Activated naive CD4-positive, alpha-beta T cell treated with anti-CD3 and anti-CD28 coated beads, Interleukin-2, amount 50 U/mL, for 24 hours (primary cell): ENCODE measurements around the gene NAV2.
A peak's percentile ranks its signal among the peaks of the same experiment; 100 is the strongest.

ENCODE experiments used
- H3K27ac Mint-ChIP-seq: one replicate; pipeline ENCODE4 v1.8.0; 2021; ENCODE audit warnings: mild to moderate bottlenecking, mixed read lengths
- H3K27me3 Mint-ChIP-seq: one replicate; pipeline ENCODE4 v1.8.0; 2021; ENCODE audit warnings: mixed read lengths
- H3K36me3 Mint-ChIP-seq: one replicate; pipeline ENCODE4 v1.8.0; 2021; ENCODE audit warnings: mixed read lengths
- H3K4me1 Mint-ChIP-seq: one replicate; pipeline ENCODE4 v1.8.0; 2021; ENCODE audit warnings: mixed read lengths
- H3K4me3 Mint-ChIP-seq: one replicate; pipeline ENCODE4 v1.8.0; 2021; ENCODE audit warnings: mild to moderate bottlenecking, mixed read lengths
- H3K9me3 Mint-ChIP-seq: one replicate; pipeline ENCODE4 v1.8.0; 2021; ENCODE audit warnings: mixed read lengths

The NAV2 gene

GRCh38 chr11:19813158-19813879 is 100.7 kb downstream of the NAV2 start:
- H3K36me3 Mint-ChIP-seq, result no peaks in the 10 kb centered on the region
- H3K9me3 Mint-ChIP-seq, result no peaks in the 10 kb centered on the region
- H3K4me1 Mint-ChIP-seq, result no peaks in the 10 kb centered on the region
- peaks cover 5% of the 10 kb centered on the region for H3K27me3 Mint-ChIP-seq
- no peak overlapping the region for H3K4me3 Mint-ChIP-seq
- H3K27ac Mint-ChIP-seq, result no peak overlapping the region

DNA sequence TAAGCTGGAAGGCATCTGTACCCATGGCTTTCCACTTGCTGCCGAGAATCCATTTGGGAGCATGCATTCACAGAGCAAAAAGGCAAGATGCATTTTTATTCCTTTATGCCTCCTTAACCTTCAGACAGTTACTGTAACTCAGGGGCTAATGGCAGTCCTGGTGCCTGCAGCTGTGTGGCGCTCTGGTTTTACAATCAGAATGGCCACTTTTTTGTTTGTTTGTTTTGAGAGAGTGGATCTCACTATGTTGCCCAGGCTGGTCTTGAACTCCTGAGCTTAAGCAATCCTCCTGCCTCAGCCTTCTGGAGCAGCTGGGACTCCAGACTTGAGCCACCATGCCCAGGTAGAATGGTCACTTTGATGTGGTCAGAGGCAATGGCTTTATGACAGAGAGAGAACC is 101.8 kb downstream of the NAV2 start:
- Mint-ChIP-seq H3K4me3 (no peak overlapping the region), H3K4me1 (no peaks in the 10 kb centered on the region), H3K27ac (no peak overlapping the region), H3K9me3 (no peaks in the 10 kb centered on the region), H3K36me3 (no peaks in the 10 kb centered on the region), H3K27me3 (peaks cover 9% of the 10 kb centered on the region)

GRCh38 chr11:19816040-19816439 is 103.4 kb downstream of the NAV2 start:
- no peaks in the 10 kb centered on the region for H3K36me3 Mint-ChIP-seq
- no peaks in the 10 kb centered on the region for H3K9me3 Mint-ChIP-seq
- no peak overlapping the region for H3K27ac Mint-ChIP-seq
- peaks cover 10% of the 10 kb centered on the region for H3K27me3 Mint-ChIP-seq
- no peaks in the 10 kb centered on the region for H3K4me1 Mint-ChIP-seq
- no peak overlapping the region for H3K4me3 Mint-ChIP-seq

DNA sequence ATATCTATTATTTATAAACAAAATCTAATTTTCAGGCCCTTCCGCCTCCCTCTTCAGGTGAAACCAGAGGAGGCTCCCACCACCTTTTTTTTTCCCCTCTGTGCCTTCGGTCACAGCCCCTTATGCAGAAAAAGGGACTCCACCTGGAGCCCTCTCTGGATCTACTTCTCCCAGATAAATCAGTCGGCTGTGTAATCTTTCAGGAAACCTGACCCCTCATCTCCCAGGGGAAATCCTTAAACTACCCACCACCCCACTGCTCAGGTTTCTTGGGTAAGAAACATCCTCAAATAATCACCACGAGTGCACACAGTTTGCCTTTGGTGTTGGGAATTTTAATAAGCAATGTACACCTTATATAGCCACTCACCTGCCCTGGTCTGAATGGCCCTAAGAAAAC is 104.2 kb downstream of the NAV2 start:
- no peaks in the 10 kb centered on the region for H3K4me1 Mint-ChIP-seq
- no peaks in the 10 kb centered on the region for H3K36me3 Mint-ChIP-seq
- peaks cover 9% of the 10 kb centered on the region for H3K27me3 Mint-ChIP-seq
- no peak overlapping the region for H3K4me3 Mint-ChIP-seq
- no peaks in the 10 kb centered on the region for H3K9me3 Mint-ChIP-seq
- H3K27ac Mint-ChIP-seq, result no peak overlapping the region

GRCh38 chr11:19817265-19817851 is 104.7 kb downstream of the NAV2 start:
- Mint-ChIP-seq H3K36me3 (no peaks in the 10 kb centered on the region), H3K4me3 (no peak overlapping the region), H3K27me3 (peaks cover 9% of the 10 kb centered on the region), H3K9me3 (no peaks in the 10 kb centered on the region), H3K4me1 (no peaks in the 10 kb centered on the region), H3K27ac (no peak overlapping the region)

DNA sequence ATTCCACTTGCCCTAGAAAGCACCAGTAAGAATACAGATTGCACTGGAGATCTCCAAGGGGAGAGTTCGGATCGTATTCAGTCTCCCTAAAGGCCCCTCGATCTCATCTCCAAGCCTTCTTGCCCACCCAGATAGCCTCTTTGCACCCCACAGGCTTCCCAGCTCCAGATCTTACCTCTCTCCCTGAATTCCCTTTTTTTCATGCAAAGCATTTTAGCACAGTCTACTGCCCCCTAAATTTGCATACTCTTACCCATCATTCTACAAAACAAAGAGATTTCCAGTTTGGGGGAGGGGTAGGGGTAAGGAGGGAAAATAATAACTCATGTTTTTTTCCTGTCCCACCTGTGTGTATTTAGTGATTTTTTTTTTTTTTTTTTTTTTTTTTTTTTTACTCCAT is 105.2 kb downstream of the NAV2 start:
- Mint-ChIP-seq H3K4me3 (no peak overlapping the region), H3K9me3 (no peaks in the 10 kb centered on the region), H3K4me1 (no peaks in the 10 kb centered on the region), H3K27me3 (peaks cover 9% of the 10 kb centered on the region), H3K27ac (no peak overlapping the region), H3K36me3 (no peaks in the 10 kb centered on the region)

- Mint-ChIP-seq H3K27ac (no peak overlapping the region), H3K4me1 (no peaks in the 10 kb centered on the region), H3K36me3 (no peaks in the 10 kb centered on the region), H3K27me3 (peaks cover 9% of the 10 kb centered on the region), H3K9me3 (no peaks in the 10 kb centered on the region), H3K4me3 (no peak overlapping the region)
Observed at GRCh38 chr11:19818619-19819018, 106.0 kb downstream of the NAV2 start.

- Mint-ChIP-seq H3K4me3 (no peak overlapping the region), H3K4me1 (no peaks in the 10 kb centered on the region), H3K27ac (no peak overlapping the region), H3K36me3 (no peaks in the 10 kb centered on the region), H3K27me3 (peaks cover 9% of the 10 kb centered on the region), H3K9me3 (no peaks in the 10 kb centered on the region)
Observed at GRCh38 chr11:19819148-19819547, 106.5 kb downstream of the NAV2 start.

DNA sequence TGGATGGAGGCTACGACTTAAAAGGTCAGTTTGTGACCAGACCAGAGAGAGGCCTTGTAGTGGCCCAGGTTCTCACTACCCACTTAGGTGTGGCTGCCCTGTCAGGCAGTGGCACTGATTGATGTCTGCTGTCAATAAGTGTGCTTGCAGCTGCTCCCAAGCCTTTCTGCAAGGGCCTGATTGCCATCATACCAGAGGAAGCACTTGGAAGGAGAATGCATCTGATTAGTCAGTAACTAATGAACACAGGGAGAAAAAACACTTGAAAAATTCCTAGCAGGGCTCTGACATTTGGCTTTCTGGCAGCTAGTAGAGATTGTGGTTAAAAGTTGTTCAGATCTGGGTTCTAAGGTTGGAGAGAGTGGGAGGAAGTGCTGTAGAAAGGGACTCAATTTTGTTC is 107.5 kb downstream of the NAV2 start:
- Mint-ChIP-seq H3K9me3 (no peaks in the 10 kb centered on the region), H3K4me1 (no peaks in the 10 kb centered on the region), H3K27me3 (peaks cover 9% of the 10 kb centered on the region), H3K36me3 (no peaks in the 10 kb centered on the region), H3K4me3 (no peak overlapping the region), H3K27ac (no peak overlapping the region)

- Mint-ChIP-seq H3K27me3 (peaks cover 9% of the 10 kb centered on the region), H3K27ac (no peak overlapping the region), H3K9me3 (no peaks in the 10 kb centered on the region), H3K4me1 (no peaks in the 10 kb centered on the region), H3K4me3 (no peak overlapping the region), H3K36me3 (no peaks in the 10 kb centered on the region)
Observed at GRCh38 chr11:19821412-19821875, 108.8 kb downstream of the NAV2 start.

DNA sequence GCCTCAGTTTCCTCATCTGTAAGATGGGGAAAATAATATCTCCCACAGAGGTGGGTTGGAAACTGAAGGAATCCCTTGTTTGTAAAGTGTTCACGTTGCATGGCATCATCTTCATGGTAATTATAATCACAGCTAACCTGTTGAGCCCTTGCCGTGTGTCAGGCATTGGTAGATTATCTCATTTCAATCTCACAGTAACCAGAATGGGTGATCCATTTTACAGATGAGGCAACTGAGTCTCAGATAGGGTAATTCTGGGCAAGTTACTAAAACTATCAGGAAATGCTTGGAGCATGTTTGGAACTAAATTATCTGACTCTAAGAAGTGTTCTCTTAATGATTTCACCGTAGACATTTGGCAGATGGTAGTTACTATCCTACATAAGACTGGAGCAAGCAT is 109.4 kb downstream of the NAV2 start:
- Mint-ChIP-seq H3K4me1 (no peaks in the 10 kb centered on the region), H3K27me3 (peaks cover 9% of the 10 kb centered on the region), H3K9me3 (no peaks in the 10 kb centered on the region), H3K27ac (no peak overlapping the region), H3K36me3 (no peaks in the 10 kb centered on the region), H3K4me3 (no peak overlapping the region)

GRCh38 chr11:19822531-19822930 is 109.9 kb downstream of the NAV2 start:
- Mint-ChIP-seq H3K36me3 (no peaks in the 10 kb centered on the region), H3K4me3 (no peak overlapping the region), H3K27ac (no peak overlapping the region), H3K4me1 (no peaks in the 10 kb centered on the region), H3K9me3 (no peaks in the 10 kb centered on the region), H3K27me3 (peaks cover 9% of the 10 kb centered on the region)

- Mint-ChIP-seq H3K27ac (no peak overlapping the region), H3K27me3 (peaks cover 1% of the 10 kb centered on the region), H3K4me1 (no peaks in the 10 kb centered on the region), H3K4me3 (no peak overlapping the region), H3K9me3 (no peaks in the 10 kb centered on the region), H3K36me3 (no peaks in the 10 kb centered on the region)
Observed at GRCh38 chr11:19826606-19827005, 114.0 kb downstream of the NAV2 start.

DNA sequence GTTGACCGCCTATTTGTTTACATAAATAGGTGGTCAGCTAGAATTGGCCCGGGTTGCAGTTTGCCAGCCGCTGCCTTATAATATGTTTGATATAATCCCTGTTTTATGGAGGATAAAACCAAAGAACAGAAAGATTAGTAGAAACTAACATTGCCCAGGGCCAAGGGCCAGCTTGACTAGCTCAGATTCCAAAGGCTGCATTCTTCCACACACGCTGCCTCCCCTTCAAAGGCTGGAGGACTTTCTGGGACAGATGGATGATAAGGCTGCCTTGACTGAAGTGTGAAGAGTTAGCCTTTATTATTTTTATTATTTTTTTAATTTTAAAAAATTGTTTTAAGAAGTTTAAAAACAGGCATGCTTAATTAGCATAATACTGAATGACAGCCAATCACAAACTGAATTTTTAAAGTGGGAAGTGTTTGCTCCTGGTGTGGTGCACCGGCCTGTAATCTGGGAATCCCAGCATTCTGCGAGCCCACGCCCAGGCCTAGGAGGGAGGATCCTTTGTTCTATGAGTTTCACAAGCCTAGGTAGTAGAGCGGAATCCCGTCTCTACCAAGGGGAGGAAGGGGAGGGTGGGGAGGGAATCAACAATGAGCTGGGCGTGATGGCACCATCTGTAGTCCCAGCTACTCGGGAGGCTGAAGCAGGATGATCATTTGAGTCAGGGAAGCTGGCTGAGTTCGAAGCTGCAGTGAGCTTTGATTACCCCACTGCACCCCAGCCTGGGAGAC is 114.9 kb downstream of the NAV2 start:
- Mint-ChIP-seq H3K27ac (no peak overlapping the region), H3K9me3 (no peaks in the 10 kb centered on the region), H3K4me1 (no peaks in the 10 kb centered on the region), H3K4me3 (no peak overlapping the region), H3K27me3 (peaks cover 1% of the 10 kb centered on the region), H3K36me3 (no peaks in the 10 kb centered on the region)

DNA sequence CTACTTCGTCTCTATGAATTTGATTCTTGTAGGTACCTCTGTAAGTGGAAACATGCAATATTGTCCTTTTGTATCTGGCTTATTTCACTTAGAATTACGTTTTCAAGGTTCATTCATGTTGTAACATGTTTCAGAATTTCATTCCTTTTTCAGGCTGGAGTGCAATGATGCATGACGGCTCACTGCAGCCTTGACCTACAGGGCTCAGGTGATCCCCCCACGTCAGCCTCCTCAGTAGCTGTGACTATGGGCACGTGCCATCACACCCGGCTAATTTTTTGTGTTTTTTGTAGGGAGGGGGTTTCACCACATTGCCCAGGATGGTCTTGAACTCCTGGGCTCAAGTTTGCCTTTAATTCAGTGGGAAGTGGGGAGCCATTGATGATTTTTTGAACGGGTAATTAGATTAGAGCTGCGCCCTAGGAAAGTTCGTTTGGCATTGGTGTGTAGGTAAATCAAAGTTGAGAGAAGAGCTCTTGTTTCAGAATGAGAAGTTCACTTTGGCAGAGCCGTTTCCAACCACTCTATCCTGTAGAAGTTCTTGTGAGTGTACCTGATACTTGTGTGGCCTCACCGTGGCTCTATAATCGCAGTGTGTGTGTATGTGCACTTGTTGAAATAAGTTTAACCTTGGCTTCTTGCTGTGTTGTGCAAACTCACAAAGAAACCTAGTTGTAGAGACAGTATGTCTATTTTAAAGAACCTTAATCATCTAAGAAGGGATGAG is 115.9 kb downstream of the NAV2 start:
- no peak overlapping the region for H3K4me3 Mint-ChIP-seq
- H3K9me3 Mint-ChIP-seq, result no peaks in the 10 kb centered on the region
- peaks cover 1% of the 10 kb centered on the region for H3K27me3 Mint-ChIP-seq
- no peaks in the 10 kb centered on the region for H3K4me1 Mint-ChIP-seq
- no peaks in the 10 kb centered on the region for H3K36me3 Mint-ChIP-seq
- peak overlapping the region; percentile 2 for H3K27ac Mint-ChIP-seq
